H9 (cell line): ENCODE results near the gene NPDC1. TPM values are rescaled to one million over a fixed set of nuclear protein-coding genes. Genes with fewer than 3 reads are reported as not detected.
A peak's percentile ranks its signal among the peaks of the same experiment; 100 is the strongest.

Experiments used
- DNase-seq: peaks from one replicate; pipeline ENCODE4 v3.0.0-alpha.2; 2017
- H2AFZ ChIP-seq: one replicate; pipeline ENCODE4 v1.6.1; 2013; ENCODE audit warnings: mild to moderate bottlenecking, low read length, control low read depth, moderate library complexity
- H2AK5ac ChIP-seq: 2 replicates; pipeline ENCODE4 v1.6.1; 2013; ENCODE audit warnings: low read length, control low read depth, mixed read lengths; ENCODE audit not compliant: insufficient read length
- H2BK120ac ChIP-seq: one replicate; pipeline ENCODE4 v1.6.1; 2013; ENCODE audit warnings: low read depth, mild to moderate bottlenecking, low read length, control low read depth, inconsistent platforms; ENCODE audit not compliant: poor library complexity, severe bottlenecking
- H2BK12ac ChIP-seq: 2 replicates; pipeline ENCODE4 v1.6.1; 2013; ENCODE audit warnings: low read length, control low read depth, mixed read lengths, low read depth; ENCODE audit not compliant: insufficient read length
- H2BK15ac ChIP-seq: 2 replicates; pipeline ENCODE4 v1.6.1; 2013; ENCODE audit warnings: low read depth, low read length, control low read depth
- H2BK20ac ChIP-seq: one replicate; pipeline ENCODE4 v1.6.1; 2013; ENCODE audit warnings: low read depth, mild to moderate bottlenecking, low read length, control low read depth, inconsistent platforms; ENCODE audit not compliant: poor library complexity, severe bottlenecking
- H2BK5ac ChIP-seq: 2 replicates; pipeline ENCODE4 v1.6.1; 2013; ENCODE audit warnings: low read length, control low read depth, mixed read lengths; ENCODE audit not compliant: insufficient read length
- H3K14ac ChIP-seq: 2 replicates; pipeline ENCODE4 v1.6.1; 2013; ENCODE audit warnings: low read length, control low read depth; ENCODE audit not compliant: insufficient read depth
- H3K18ac ChIP-seq: 2 replicates; pipeline ENCODE4 v1.6.1; 2013; ENCODE audit warnings: low read depth, mild to moderate bottlenecking, mixed read lengths, low read length, control low read depth; ENCODE audit not compliant: insufficient read length
- H3K23ac ChIP-seq: 2 replicates; pipeline ENCODE4 v1.6.1; 2013; ENCODE audit warnings: low read length, control low read depth, mixed read lengths, low read depth; ENCODE audit not compliant: insufficient read length
- H3K23me2 ChIP-seq: 2 replicates; pipeline ENCODE4 v1.6.1; 2013; ENCODE audit warnings: low read depth, mild to moderate bottlenecking, mixed read lengths, low read length, control low read depth; ENCODE audit not compliant: insufficient read length, poor library complexity, severe bottlenecking
- H3K27ac ChIP-seq: 2 replicates; pipeline ENCODE4 v1.5.1; 2013; ENCODE audit warnings: low read length, control low read depth, mixed read lengths, low read depth; ENCODE audit not compliant: insufficient read length
- H3K27me3 ChIP-seq: 2 replicates; pipeline ENCODE4 v1.6.1; 2013; ENCODE audit warnings: low read length, control low read depth, inconsistent platforms; ENCODE audit not compliant: insufficient read depth
- H3K4ac ChIP-seq: 2 replicates; pipeline ENCODE4 v1.6.1; 2013; ENCODE audit warnings: low read depth, mild to moderate bottlenecking, control low read depth, inconsistent platforms, low read length, moderate library complexity
- H3K4me1 ChIP-seq: 2 replicates; pipeline ENCODE4 v1.6.1; 2013; ENCODE audit warnings: low read length, control low read depth, inconsistent platforms; ENCODE audit not compliant: insufficient read depth
- H3K4me2 ChIP-seq: 2 replicates; pipeline ENCODE4 v1.6.1; 2013; ENCODE audit warnings: low read length, control low read depth, mixed read lengths; ENCODE audit not compliant: insufficient read length, insufficient read depth
- H3K56ac ChIP-seq: 2 replicates; pipeline ENCODE4 v1.6.1; 2013; ENCODE audit warnings: low read depth, mild to moderate bottlenecking, mixed read lengths, low read length, control low read depth; ENCODE audit not compliant: insufficient read length
- H3K79me1 ChIP-seq: 2 replicates; pipeline ENCODE4 v1.6.1; 2013; ENCODE audit warnings: low read depth, mild to moderate bottlenecking, moderate library complexity, low read length, control low read depth, inconsistent platforms; ENCODE audit not compliant: insufficient read depth, poor library complexity, severe bottlenecking
- H3K79me2 ChIP-seq: 2 replicates; pipeline ENCODE4 v1.6.1; 2013; ENCODE audit warnings: low read length, control low read depth, inconsistent platforms; ENCODE audit not compliant: insufficient read depth
- H3K9ac ChIP-seq: 2 replicates; pipeline ENCODE4 v1.6.1; 2013; ENCODE audit warnings: low read length, control low read depth, mixed read lengths; ENCODE audit not compliant: insufficient read length; ENCODE audit errors: extremely low read depth
- H3K9me3 ChIP-seq: one replicate; pipeline ENCODE4 v1.6.1; 2013; ENCODE audit warnings: low read depth, low read length, inconsistent platforms; ENCODE audit not compliant: control insufficient read depth
- H3T11ph ChIP-seq: one replicate; pipeline ENCODE4 v1.6.1; 2013; ENCODE audit warnings: mild to moderate bottlenecking, low read length, control low read depth, inconsistent platforms
- H4K20me1 ChIP-seq: one replicate; pipeline ENCODE4 v1.6.1; 2013; ENCODE audit not compliant: control insufficient read depth, insufficient read length, insufficient read depth
- H4K5ac ChIP-seq: 2 replicates; pipeline ENCODE4 v1.6.1; 2013; ENCODE audit warnings: low read depth, mild to moderate bottlenecking, mixed read lengths, low read length, control low read depth; ENCODE audit not compliant: insufficient read length
- H4K8ac ChIP-seq: replicated peaks from 2 replicates; pipeline ENCODE4 v1.6.1; 2013; ENCODE audit warnings: low read length, control low read depth, mixed read lengths, low read depth; ENCODE audit not compliant: insufficient read length
- H4K91ac ChIP-seq: 2 replicates; pipeline ENCODE4 v1.6.1; 2013; ENCODE audit warnings: low read depth, mild to moderate bottlenecking, moderate library complexity, mixed read lengths, low read length, control low read depth; ENCODE audit not compliant: insufficient read length
- H3K27ac Mint-ChIP-seq, 3 experiments: 2 replicates in 2 of 3; 3 replicates in 1 of 3; pipeline ENCODE4 v1.8.0; 2020 to 2021; ENCODE audit warnings: mixed read lengths in 3 of 3, mild to moderate bottlenecking in 1 of 3, moderate library complexity in 1 of 3
- H3K27me3 Mint-ChIP-seq: 2 replicates; pipeline ENCODE4 v1.8.0; 2021; ENCODE audit warnings: low read depth, mild to moderate bottlenecking, moderate library complexity, mixed read lengths
- H3K36me3 Mint-ChIP-seq, 3 experiments: 2 replicates in 2 of 3; 3 replicates in 1 of 3; pipeline ENCODE4 v1.8.0; 2020 to 2021; ENCODE audit warnings: low read depth in 3 of 3, mixed read lengths in 3 of 3; ENCODE audit not compliant: insufficient read depth in 1 of 3
- H3K4me1 Mint-ChIP-seq, 2 experiments: 2 replicates each; pipeline ENCODE4 v1.8.0; 2020; ENCODE audit warnings: mixed read lengths in 2 of 2
- H3K4me3 Mint-ChIP-seq, 2 experiments: 2 replicates in 1 of 2; 3 replicates in 1 of 2; pipeline ENCODE4 v1.8.0; 2020 to 2021; ENCODE audit warnings: mild to moderate bottlenecking in 2 of 2, mixed read lengths in 2 of 2, moderate library complexity in 1 of 2
- H3K9me3 Mint-ChIP-seq, 2 experiments: 2 replicates in 1 of 2; 3 replicates in 1 of 2; pipeline ENCODE4 v1.8.0; 2020; ENCODE audit warnings: mild to moderate bottlenecking in 2 of 2, mixed read lengths in 2 of 2, moderate library complexity in 1 of 2
- WGBS: extraction: QIAGEN DNeasy Blood & Tissue Kit; methylation state at CpG from one replicate; pipeline ENCODE4 v1.1.7; 2013; ENCODE audit warnings: missing lambda C conversion rate, low lambda C conversion rate, mixed read lengths; ENCODE audit not compliant: insufficient read length; ENCODE audit errors: extremely low coverage; 5-methylcytosine and 5-hydroxymethylcytosine counted together
- total RNA-seq: library from RNA; stranded (reverse); gene quantifications from 2 replicates; pipeline ENCODE4 v1.2.1, GENCODE V29; 2021
- TF ChIP-seq, protein P1 (sequence below): fragments of 200-600 bp; sonication (generic); conservative IDR thresholded peaks from 3 replicates; pipeline ENCODE4 v1.8.0; 2021; ENCODE audit warnings: antibody characterized with exemption, mild to moderate bottlenecking

Gene NPDC1
- total RNA-seq, 1 experiment from 2014 or later, result 57.6 TPM

GRCh38 chr9:137077010-137077747 lies 31.2 kb upstream of the NPDC1 start, which contains the start of gene UAP1L1:
Gene UAP1L1, plus strand, starts transcription at chr9:137077517. Its CDS starts 16 bp downstream, at chr9:137077533.
- peaks cover 3% of the 10 kb centered on the region for H4K20me1 ChIP-seq
- no peaks in the 10 kb centered on the region for H3K9me3 ChIP-seq
- H3K4me1 Mint-ChIP-seq, result peaks cover 11 to 22% of the 10 kb centered on the region in 2 experiments
- H2BK5ac ChIP-seq, result no peak within 1 kb of the TSS
- no peak within 1 kb of the TSS for H2AFZ ChIP-seq
- H2BK120ac ChIP-seq, result no peak within 1 kb of the TSS
- H3K79me1 ChIP-seq, result no peaks in the 10 kb centered on the region
- H3K4ac ChIP-seq, result no peak within 1 kb of the TSS
- H2BK20ac ChIP-seq, result no peak within 1 kb of the TSS
- no peak within 1 kb of the TSS for H3K23ac ChIP-seq
- no peak within 1 kb of the TSS for H2BK15ac ChIP-seq
- DNase-seq, result peak; percentile 72
- peak within 1 kb of the TSS; percentile 77 for H3K4me2 ChIP-seq
- H3K27me3 Mint-ChIP-seq, result peaks cover 48% of the 10 kb centered on the region
- H3K56ac ChIP-seq, result no peak within 1 kb of the TSS
- no peak within 1 kb of the TSS for H2BK12ac ChIP-seq
- no peak within 1 kb of the TSS for H4K91ac ChIP-seq
- H3K14ac ChIP-seq, result no peak within 1 kb of the TSS
- H2AK5ac ChIP-seq, result no peak within 1 kb of the TSS
- no peak within 1 kb of the TSS for H3K18ac ChIP-seq
- H3K4me1 ChIP-seq, result peaks cover 3% of the 10 kb centered on the region; the same call in 1 of the 2 replicates
- no peak within 1 kb of the TSS for H3K27ac ChIP-seq
- H3K9me3 Mint-ChIP-seq, result no peaks in the 10 kb centered on the region; a peak in 1 of 5 replicates
- no peak within 1 kb of the TSS for H3K9ac ChIP-seq
- H3K4me3 Mint-ChIP-seq, result peak within 1 kb of the TSS; percentile 60 to 76
- WGBS, result no CpG with 5 or more reads among the region's 87 CpGs
- H3K27me3 ChIP-seq, result peaks cover 7% of the 10 kb centered on the region; the same call in 1 of the 2 replicates
- H4K8ac ChIP-seq, result no peak within 1 kb of the TSS
- peaks cover 17% of the 10 kb centered on the region for H3K23me2 ChIP-seq
- no peak within 1 kb of the TSS for H4K5ac ChIP-seq
- no peaks in the 10 kb centered on the region for H3K79me2 ChIP-seq
- no peak within 1 kb of the TSS for H3T11ph ChIP-seq
- no peak within 1 kb of the TSS for H3K27ac Mint-ChIP-seq
- no peaks in the 10 kb centered on the region; a peak in 1 of 7 replicates for H3K36me3 Mint-ChIP-seq
- TF ChIP-seq, protein P1, sequence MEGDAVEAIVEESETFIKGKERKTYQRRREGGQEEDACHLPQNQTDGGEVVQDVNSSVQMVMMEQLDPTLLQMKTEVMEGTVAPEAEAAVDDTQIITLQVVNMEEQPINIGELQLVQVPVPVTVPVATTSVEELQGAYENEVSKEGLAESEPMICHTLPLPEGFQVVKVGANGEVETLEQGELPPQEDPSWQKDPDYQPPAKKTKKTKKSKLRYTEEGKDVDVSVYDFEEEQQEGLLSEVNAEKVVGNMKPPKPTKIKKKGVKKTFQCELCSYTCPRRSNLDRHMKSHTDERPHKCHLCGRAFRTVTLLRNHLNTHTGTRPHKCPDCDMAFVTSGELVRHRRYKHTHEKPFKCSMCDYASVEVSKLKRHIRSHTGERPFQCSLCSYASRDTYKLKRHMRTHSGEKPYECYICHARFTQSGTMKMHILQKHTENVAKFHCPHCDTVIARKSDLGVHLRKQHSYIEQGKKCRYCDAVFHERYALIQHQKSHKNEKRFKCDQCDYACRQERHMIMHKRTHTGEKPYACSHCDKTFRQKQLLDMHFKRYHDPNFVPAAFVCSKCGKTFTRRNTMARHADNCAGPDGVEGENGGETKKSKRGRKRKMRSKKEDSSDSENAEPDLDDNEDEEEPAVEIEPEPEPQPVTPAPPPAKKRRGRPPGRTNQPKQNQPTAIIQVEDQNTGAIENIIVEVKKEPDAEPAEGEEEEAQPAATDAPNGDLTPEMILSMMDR, result no peak
